Body of pancreas (tissue), 4 donors: ENCODE measurements around the gene CMTM5.

Experiments
- CTCF ChIP-seq, 7 experiments: fragments of 450-650 bp in 4 of 7; fragments of 200-600 bp in 3 of 7; sonication (generic) in 3 of 7; IDR thresholded peaks; one replicate each; pipeline ENCODE4 v1.5.1; 2016 to 2019; ENCODE audit warnings: antibody characterized with exemption in 7 of 7
- POLR2A ChIP-seq, 3 donors: fragments of 450-650 bp; IDR thresholded peaks; one replicate each; pipeline ENCODE4 v1.6.1; 2016; ENCODE audit warnings: antibody characterized with exemption in 3 of 3, mild to moderate bottlenecking in 2 of 3

- TF ChIP-seq CTCF (IDR thresholded peaks at IDR 0.05) (no peak), POLR2A (IDR thresholded peaks at IDR 0.05) (no peak)
Observed at GRCh38 chr14:23389396-23389795, 12.6 kb downstream of the CMTM5 start.
